Measurements from ENCODE around the gene NKTR.
A peak's percentile ranks its signal among the peaks of the same experiment; 100 is the strongest.

Gene NKTR

DNA sequence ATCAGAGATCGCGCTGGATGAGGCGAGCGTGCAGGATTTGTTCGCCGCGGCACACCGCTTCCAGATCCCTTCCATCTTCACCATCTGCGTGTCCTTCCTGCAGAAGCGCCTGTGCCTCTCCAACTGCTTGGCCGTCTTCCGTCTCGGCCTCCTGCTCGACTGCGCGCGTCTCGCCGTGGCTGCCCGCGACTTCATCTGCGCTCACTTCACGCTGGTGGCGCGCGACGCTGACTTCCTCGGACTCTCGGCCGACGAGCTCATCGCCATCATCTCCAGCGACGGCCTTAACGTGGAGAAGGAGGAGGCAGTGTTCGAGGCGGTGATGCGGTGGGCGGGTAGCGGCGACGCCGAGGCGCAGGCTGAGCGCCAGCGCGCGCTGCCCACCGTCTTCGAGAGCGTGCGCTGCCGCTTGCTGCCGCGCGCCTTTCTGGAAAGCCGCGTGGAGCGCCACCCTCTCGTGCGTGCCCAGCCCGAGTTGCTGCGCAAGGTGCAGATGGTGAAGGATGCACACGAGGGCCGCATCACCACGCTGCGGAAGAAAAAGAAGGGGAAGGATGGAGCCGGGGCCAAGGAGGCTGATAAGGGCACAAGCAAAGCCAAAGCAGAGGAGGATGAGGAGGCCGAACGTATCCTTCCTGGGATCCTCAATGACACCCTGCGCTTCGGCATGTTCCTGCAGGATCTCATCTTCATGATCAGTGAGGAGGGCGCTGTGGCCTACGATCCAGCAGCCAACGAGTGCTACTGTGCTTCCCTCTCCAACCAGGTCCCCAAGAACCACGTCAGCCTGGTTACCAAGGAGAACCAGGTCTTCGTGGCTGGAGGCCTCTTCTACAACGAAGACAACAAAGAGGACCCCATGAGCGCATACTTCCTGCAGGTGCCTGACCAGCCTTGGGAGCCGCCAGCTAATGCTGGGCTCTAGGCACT lies 85.7 kb downstream of the NKTR start:
- Histone ChIP-seq H3K9ac (ENCODE audit: low read depth in 1 of 2, low read length in 2 of 2) (no peak overlapping the region), H3K9me3 (ENCODE audit: control insufficient read depth in 1 of 2, low read length in 2 of 2) (no peaks in the 10 kb centered on the region), H3K36me3 (ENCODE audit: control insufficient read depth in 1 of 2, insufficient read depth in 2 of 2, low read length in 2 of 2) (no peaks in the 10 kb centered on the region), H3K4me3 (ENCODE audit: low read depth in 1 of 2, low read length in 2 of 2) (peak overlapping the region in 1 of 2 donors; percentile 32), H3K27ac (ENCODE audit: low read depth, low read length) (no peak overlapping the region), H3K4me1 (ENCODE audit: control insufficient read depth in 1 of 2, insufficient read depth in 2 of 2, low read length in 2 of 2) (peaks cover 0 to 3% of the 10 kb centered on the region in 2 donors), H3K27me3 (ENCODE audit: control insufficient read depth in 1 of 2, insufficient read depth in 2 of 2, low read length in 2 of 2) (peaks cover 8 to 17% of the 10 kb centered on the region in 2 donors)

DNA sequence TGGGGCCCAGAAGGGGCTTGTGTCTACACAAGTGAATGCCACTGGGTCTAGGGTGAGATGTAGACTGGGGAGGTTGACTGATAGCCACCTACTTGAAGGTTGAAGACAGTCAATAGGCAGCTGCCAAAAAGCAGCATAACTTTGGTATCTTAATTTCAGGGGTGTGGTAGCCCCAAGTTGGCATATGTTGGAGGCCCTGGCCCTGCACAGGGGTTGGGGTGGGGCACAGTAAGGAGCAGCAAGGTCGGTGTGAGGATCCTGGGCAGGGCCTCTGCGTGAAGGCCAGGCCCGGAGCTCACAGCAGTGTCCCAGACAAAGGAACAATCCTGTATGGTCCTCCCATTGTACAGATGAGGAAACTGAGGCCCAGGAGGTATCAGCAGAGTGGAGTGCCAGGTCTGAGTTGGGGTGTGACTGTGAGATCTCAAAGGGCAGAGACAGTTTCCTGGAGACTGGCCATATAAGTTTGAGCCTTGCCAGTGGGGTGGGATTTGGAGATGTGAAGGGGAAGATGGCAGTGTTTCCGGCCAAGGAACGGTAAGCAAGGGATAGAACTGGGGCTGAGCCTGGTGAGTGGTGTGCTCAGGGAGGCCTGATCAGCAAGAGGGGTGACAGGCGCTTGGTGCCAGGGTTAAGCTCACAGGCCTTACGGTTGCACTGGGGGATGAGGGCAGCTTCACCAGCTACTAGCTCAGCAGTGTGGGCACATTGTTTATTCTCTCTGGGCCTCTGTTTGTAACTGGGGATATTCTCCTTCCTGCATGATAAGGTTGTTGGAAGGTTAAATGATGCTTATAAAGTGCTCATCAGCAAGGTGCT lies 86.6 kb downstream of the NKTR start:
- H3K27me3 ChIP-seq (ENCODE audit: control insufficient read depth in 1 of 2, insufficient read depth in 2 of 2, low read length in 2 of 2): peaks cover 8 to 17% of the 10 kb centered on the region in 2 donors
- no peak overlapping the region for H3K9ac ChIP-seq (ENCODE audit: low read depth in 1 of 2, low read length in 2 of 2)
- H3K27ac ChIP-seq (ENCODE audit: low read depth, low read length): no peak overlapping the region
- peaks cover 0 to 3% of the 10 kb centered on the region in 2 donors for H3K4me1 ChIP-seq (ENCODE audit: control insufficient read depth in 1 of 2, insufficient read depth in 2 of 2, low read length in 2 of 2)
- H3K36me3 ChIP-seq (ENCODE audit: control insufficient read depth in 1 of 2, insufficient read depth in 2 of 2, low read length in 2 of 2): no peaks in the 10 kb centered on the region
- H3K4me3 ChIP-seq (ENCODE audit: low read depth in 1 of 2, low read length in 2 of 2): no peak overlapping the region
- no peaks in the 10 kb centered on the region for H3K9me3 ChIP-seq (ENCODE audit: control insufficient read depth in 1 of 2, low read length in 2 of 2)

DNA sequence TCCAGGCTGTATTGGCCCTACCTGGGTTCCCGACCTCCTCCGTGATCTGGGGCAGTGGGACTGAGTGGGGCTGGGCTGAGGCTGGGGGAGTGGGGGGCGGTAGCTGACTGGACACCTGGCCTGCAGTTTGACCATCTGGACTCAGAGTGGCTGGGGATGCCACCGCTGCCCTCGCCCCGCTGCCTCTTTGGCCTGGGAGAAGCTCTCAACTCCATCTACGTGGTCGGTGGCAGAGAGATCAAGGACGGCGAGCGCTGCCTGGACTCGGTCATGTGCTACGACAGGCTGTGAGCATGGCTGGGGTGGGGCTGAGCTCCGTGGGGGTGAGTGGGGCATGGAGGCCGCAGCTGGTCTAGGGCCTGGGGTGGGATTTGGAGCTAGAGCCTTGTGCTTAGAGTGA lies 87.5 kb downstream of the NKTR start:
- H3K9ac ChIP-seq (ENCODE audit: low read depth in 1 of 2, low read length in 2 of 2): no peak overlapping the region
- no peak overlapping the region for H3K4me3 ChIP-seq (ENCODE audit: low read depth in 1 of 2, low read length in 2 of 2)
- no peak overlapping the region for H3K27ac ChIP-seq (ENCODE audit: low read depth, low read length)
- H3K36me3 ChIP-seq (ENCODE audit: control insufficient read depth in 1 of 2, insufficient read depth in 2 of 2, low read length in 2 of 2): no peaks in the 10 kb centered on the region
- H3K27me3 ChIP-seq (ENCODE audit: control insufficient read depth in 1 of 2, insufficient read depth in 2 of 2, low read length in 2 of 2): peaks cover 8 to 17% of the 10 kb centered on the region in 2 donors
- peaks cover 0 to 3% of the 10 kb centered on the region in 2 donors for H3K4me1 ChIP-seq (ENCODE audit: control insufficient read depth in 1 of 2, insufficient read depth in 2 of 2, low read length in 2 of 2)
- no peaks in the 10 kb centered on the region for H3K9me3 ChIP-seq (ENCODE audit: control insufficient read depth in 1 of 2, low read length in 2 of 2)

- H3K27me3 ChIP-seq (ENCODE audit: control insufficient read depth in 1 of 2, insufficient read depth in 2 of 2, low read length in 2 of 2): peaks cover 8 to 17% of the 10 kb centered on the region in 2 donors
- H3K4me1 ChIP-seq (ENCODE audit: control insufficient read depth in 1 of 2, insufficient read depth in 2 of 2, low read length in 2 of 2): peaks cover 0 to 3% of the 10 kb centered on the region in 2 donors
- no peak overlapping the region for H3K27ac ChIP-seq (ENCODE audit: low read depth, low read length)
- no peaks in the 10 kb centered on the region for H3K36me3 ChIP-seq (ENCODE audit: control insufficient read depth in 1 of 2, insufficient read depth in 2 of 2, low read length in 2 of 2)
- H3K9ac ChIP-seq (ENCODE audit: low read depth in 1 of 2, low read length in 2 of 2): no peak overlapping the region
- no peaks in the 10 kb centered on the region for H3K9me3 ChIP-seq (ENCODE audit: control insufficient read depth in 1 of 2, low read length in 2 of 2)
- H3K4me3 ChIP-seq (ENCODE audit: low read depth in 1 of 2, low read length in 2 of 2): no peak overlapping the region
Measured at GRCh38 chr3:42688487-42689420, 88.3 kb downstream of the NKTR start.

- no peak overlapping the region for H3K4me3 ChIP-seq (ENCODE audit: low read depth in 1 of 2, low read length in 2 of 2)
- H3K9ac ChIP-seq (ENCODE audit: low read depth in 1 of 2, low read length in 2 of 2): no peak overlapping the region
- H3K27me3 ChIP-seq (ENCODE audit: control insufficient read depth in 1 of 2, insufficient read depth in 2 of 2, low read length in 2 of 2): peaks cover 8 to 17% of the 10 kb centered on the region in 2 donors
- no peak overlapping the region for H3K27ac ChIP-seq (ENCODE audit: low read depth, low read length)
- H3K9me3 ChIP-seq (ENCODE audit: control insufficient read depth in 1 of 2, low read length in 2 of 2): no peaks in the 10 kb centered on the region
- peaks cover 0 to 2% of the 10 kb centered on the region in 2 donors for H3K4me1 ChIP-seq (ENCODE audit: control insufficient read depth in 1 of 2, insufficient read depth in 2 of 2, low read length in 2 of 2)
- H3K36me3 ChIP-seq (ENCODE audit: control insufficient read depth in 1 of 2, insufficient read depth in 2 of 2, low read length in 2 of 2): no peaks in the 10 kb centered on the region
Measured at GRCh38 chr3:42689421-42690014, 89.0 kb downstream of the NKTR start.

GRCh38 chr3:42690191-42690590 lies 89.7 kb downstream of the NKTR start:
- Histone ChIP-seq H3K27me3 (ENCODE audit: control insufficient read depth in 1 of 2, insufficient read depth in 2 of 2, low read length in 2 of 2) (peaks cover 4 to 14% of the 10 kb centered on the region in 2 donors), H3K9me3 (ENCODE audit: control insufficient read depth in 1 of 2, low read length in 2 of 2) (no peaks in the 10 kb centered on the region), H3K4me1 (ENCODE audit: control insufficient read depth in 1 of 2, insufficient read depth in 2 of 2, low read length in 2 of 2) (no peaks in the 10 kb centered on the region), H3K36me3 (ENCODE audit: control insufficient read depth in 1 of 2, insufficient read depth in 2 of 2, low read length in 2 of 2) (no peaks in the 10 kb centered on the region), H3K9ac (ENCODE audit: low read depth in 1 of 2, low read length in 2 of 2) (no peak overlapping the region), H3K4me3 (ENCODE audit: low read depth in 1 of 2, low read length in 2 of 2) (no peak overlapping the region), H3K27ac (ENCODE audit: low read depth, low read length) (no peak overlapping the region)

GRCh38 chr3:42690766-42691680 lies 90.5 kb downstream of the NKTR start:
- Histone ChIP-seq H3K9ac (ENCODE audit: low read depth in 1 of 2, low read length in 2 of 2) (no peak overlapping the region), H3K27ac (ENCODE audit: low read depth, low read length) (no peak overlapping the region), H3K36me3 (ENCODE audit: control insufficient read depth in 1 of 2, insufficient read depth in 2 of 2, low read length in 2 of 2) (no peaks in the 10 kb centered on the region), H3K4me3 (ENCODE audit: low read depth in 1 of 2, low read length in 2 of 2) (no peak overlapping the region), H3K9me3 (ENCODE audit: control insufficient read depth in 1 of 2, low read length in 2 of 2) (no peaks in the 10 kb centered on the region), H3K4me1 (ENCODE audit: control insufficient read depth in 1 of 2, insufficient read depth in 2 of 2, low read length in 2 of 2) (no peaks in the 10 kb centered on the region), H3K27me3 (ENCODE audit: control insufficient read depth in 1 of 2, insufficient read depth in 2 of 2, low read length in 2 of 2) (peaks cover 6 to 9% of the 10 kb centered on the region in 2 donors)

- H3K4me3 ChIP-seq (ENCODE audit: low read depth in 1 of 2, low read length in 2 of 2): no peak overlapping the region
- no peaks in the 10 kb centered on the region for H3K9me3 ChIP-seq (ENCODE audit: control insufficient read depth in 1 of 2, low read length in 2 of 2)
- no peaks in the 10 kb centered on the region for H3K4me1 ChIP-seq (ENCODE audit: control insufficient read depth in 1 of 2, insufficient read depth in 2 of 2, low read length in 2 of 2)
- H3K27ac ChIP-seq (ENCODE audit: low read depth, low read length): no peak overlapping the region
- no peaks in the 10 kb centered on the region for H3K36me3 ChIP-seq (ENCODE audit: control insufficient read depth in 1 of 2, insufficient read depth in 2 of 2, low read length in 2 of 2)
- H3K27me3 ChIP-seq (ENCODE audit: control insufficient read depth in 1 of 2, insufficient read depth in 2 of 2, low read length in 2 of 2): peaks cover 0 to 9% of the 10 kb centered on the region in 2 donors
- no peak overlapping the region for H3K9ac ChIP-seq (ENCODE audit: low read depth in 1 of 2, low read length in 2 of 2)
Measured at GRCh38 chr3:42691816-42692666, 91.6 kb downstream of the NKTR start.
